Measurements from ENCODE around the gene INF2.

GRCh38 chr14:104707608-104708595, 18.5 kb downstream of the INF2 start:
- no peak for TF ChIP-seq POLR2AphosphoS5 (IDR thresholded peaks at IDR 0.05)
- no peak for TF ChIP-seq POLR2A (IDR thresholded peaks at IDR 0.05)
- TF ChIP-seq, protein P1, sequence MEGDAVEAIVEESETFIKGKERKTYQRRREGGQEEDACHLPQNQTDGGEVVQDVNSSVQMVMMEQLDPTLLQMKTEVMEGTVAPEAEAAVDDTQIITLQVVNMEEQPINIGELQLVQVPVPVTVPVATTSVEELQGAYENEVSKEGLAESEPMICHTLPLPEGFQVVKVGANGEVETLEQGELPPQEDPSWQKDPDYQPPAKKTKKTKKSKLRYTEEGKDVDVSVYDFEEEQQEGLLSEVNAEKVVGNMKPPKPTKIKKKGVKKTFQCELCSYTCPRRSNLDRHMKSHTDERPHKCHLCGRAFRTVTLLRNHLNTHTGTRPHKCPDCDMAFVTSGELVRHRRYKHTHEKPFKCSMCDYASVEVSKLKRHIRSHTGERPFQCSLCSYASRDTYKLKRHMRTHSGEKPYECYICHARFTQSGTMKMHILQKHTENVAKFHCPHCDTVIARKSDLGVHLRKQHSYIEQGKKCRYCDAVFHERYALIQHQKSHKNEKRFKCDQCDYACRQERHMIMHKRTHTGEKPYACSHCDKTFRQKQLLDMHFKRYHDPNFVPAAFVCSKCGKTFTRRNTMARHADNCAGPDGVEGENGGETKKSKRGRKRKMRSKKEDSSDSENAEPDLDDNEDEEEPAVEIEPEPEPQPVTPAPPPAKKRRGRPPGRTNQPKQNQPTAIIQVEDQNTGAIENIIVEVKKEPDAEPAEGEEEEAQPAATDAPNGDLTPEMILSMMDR (IDR thresholded peaks at IDR 0.05), result no peak

Data from transverse colon (tissue), 4 donors.